Measurements from ENCODE around the gene CLIP2.

DNA sequence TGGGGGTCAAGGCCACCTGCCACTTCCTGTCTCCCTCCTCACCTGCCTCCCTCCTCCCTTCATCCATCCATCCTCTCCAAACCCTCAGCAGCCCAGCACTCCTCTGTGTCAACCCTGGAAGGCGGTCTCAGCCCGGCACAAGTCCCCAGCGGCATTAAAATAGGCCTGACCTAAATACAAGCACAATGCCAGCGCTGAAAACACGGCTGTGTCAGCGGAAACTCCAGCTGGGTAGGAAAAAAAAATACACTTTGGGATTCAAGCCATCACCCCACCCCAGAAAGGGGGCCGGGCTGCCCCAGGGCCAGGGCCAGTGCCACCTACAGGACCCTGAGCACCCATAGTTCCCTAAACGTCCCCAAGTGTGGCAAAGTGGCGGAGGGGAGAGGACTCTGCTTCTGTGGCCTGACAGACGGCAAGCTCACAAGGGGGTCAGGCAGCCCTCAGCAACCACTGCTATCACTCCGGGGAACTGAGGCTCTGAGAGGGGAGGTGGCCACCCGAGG, 141.8 kb downstream of the CLIP2 start:
- TF ChIP-seq, protein P1, sequence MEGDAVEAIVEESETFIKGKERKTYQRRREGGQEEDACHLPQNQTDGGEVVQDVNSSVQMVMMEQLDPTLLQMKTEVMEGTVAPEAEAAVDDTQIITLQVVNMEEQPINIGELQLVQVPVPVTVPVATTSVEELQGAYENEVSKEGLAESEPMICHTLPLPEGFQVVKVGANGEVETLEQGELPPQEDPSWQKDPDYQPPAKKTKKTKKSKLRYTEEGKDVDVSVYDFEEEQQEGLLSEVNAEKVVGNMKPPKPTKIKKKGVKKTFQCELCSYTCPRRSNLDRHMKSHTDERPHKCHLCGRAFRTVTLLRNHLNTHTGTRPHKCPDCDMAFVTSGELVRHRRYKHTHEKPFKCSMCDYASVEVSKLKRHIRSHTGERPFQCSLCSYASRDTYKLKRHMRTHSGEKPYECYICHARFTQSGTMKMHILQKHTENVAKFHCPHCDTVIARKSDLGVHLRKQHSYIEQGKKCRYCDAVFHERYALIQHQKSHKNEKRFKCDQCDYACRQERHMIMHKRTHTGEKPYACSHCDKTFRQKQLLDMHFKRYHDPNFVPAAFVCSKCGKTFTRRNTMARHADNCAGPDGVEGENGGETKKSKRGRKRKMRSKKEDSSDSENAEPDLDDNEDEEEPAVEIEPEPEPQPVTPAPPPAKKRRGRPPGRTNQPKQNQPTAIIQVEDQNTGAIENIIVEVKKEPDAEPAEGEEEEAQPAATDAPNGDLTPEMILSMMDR (IDR thresholded peaks at IDR 0.05) = no peak
- no peak for TF ChIP-seq POLR2A (IDR thresholded peaks at IDR 0.05)

Data from esophagus squamous epithelium (tissue), 4 donors.